Esophagus squamous epithelium (tissue), 5 donors: ENCODE results near the gene ACAN. TPM values are rescaled to one million over a fixed set of nuclear protein-coding genes. Genes with fewer than 3 reads are reported as not detected.

ENCODE experiments used
- DNase-seq: peaks from one replicate; lab custom pipeline; 2025; lab: John Stamatoyannopoulos, UW
- H3K27ac ChIP-seq, 4 donors: fragments of 200-600 bp; sonication (generic); one replicate each; pipeline ENCODE4 v1.5.1; 2016 to 2019; ENCODE audit warnings: mild to moderate bottlenecking in 1 of 4
- H3K27me3 ChIP-seq, 4 donors: fragments of 200-600 bp; sonication (generic); 1 replicate in 3 of 4; 2 replicates in 1 of 4; pipeline versions ENCODE4 v1.5.1 to v1.6.0; 2017 to 2021; ENCODE audit warnings: antibody characterized with exemption in 1 of 4
- H3K36me3 ChIP-seq, 3 donors: fragments of 200-600 bp; sonication (generic); one replicate each; pipeline ENCODE4 v1.5.1; 2016 to 2019
- H3K4me1 ChIP-seq, 3 donors: fragments of 200-600 bp; sonication (generic); one replicate each; pipeline ENCODE4 v1.5.1; 2017 to 2019
- H3K4me3 ChIP-seq, 4 donors: fragments of 200-600 bp; sonication (generic); 1 replicate in 3 of 4; 2 replicates in 1 of 4; pipeline ENCODE4 v1.5.1; 2016 to 2019; ENCODE audit warnings: mild to moderate bottlenecking in 2 of 4, moderate library complexity in 1 of 4
- H3K9me3 ChIP-seq, 3 donors: fragments of 200-600 bp; sonication (generic); one replicate each; pipeline ENCODE4 v1.5.1; 2016 to 2019
- POLR2A ChIP-seq, 4 donors: fragments of 450-650 bp; IDR thresholded peaks; one replicate each; pipeline ENCODE4 v1.6.1; 2017; ENCODE audit warnings: antibody characterized with exemption in 4 of 4, mild to moderate bottlenecking in 4 of 4, moderate library complexity in 3 of 4
- WGBS, 2 donors: methylation state at CpG; one replicate each; pipeline ENCODE4 v1.1.5; 2018; 5-methylcytosine and 5-hydroxymethylcytosine counted together
- intact Hi-C: fragments of 100-400 bp; cut with DNase I; formaldehyde crosslinking; loops from one replicate; pipeline ENCODE4 v1.15.0; 2022
- total RNA-seq, 4 donors: library from RNA; depleted of rRNA; stranded (reverse); fragments of >200 nt; gene quantifications; one replicate each; pipeline ENCODE4 v1.1.0, GENCODE V29; 2016
- TF ChIP-seq, protein P1 (sequence below), 6 experiments: fragments of 450-650 bp in 4 of 6; fragments of 200-600 bp in 2 of 6; sonication (generic) in 2 of 6; IDR thresholded peaks; one replicate each; pipeline ENCODE4 v1.5.1; 2016 to 2019; ENCODE audit warnings: antibody characterized with exemption in 6 of 6, mild to moderate bottlenecking in 4 of 6, moderate library complexity in 4 of 6
- donor health status: DM: yes; HTN: yes; CAD: no.

The ACAN gene
- total RNA-seq, 4 donors from 2014 or later, result 0.34 to 2.6 (median 0.76) TPM; not detected in 1

DNA sequence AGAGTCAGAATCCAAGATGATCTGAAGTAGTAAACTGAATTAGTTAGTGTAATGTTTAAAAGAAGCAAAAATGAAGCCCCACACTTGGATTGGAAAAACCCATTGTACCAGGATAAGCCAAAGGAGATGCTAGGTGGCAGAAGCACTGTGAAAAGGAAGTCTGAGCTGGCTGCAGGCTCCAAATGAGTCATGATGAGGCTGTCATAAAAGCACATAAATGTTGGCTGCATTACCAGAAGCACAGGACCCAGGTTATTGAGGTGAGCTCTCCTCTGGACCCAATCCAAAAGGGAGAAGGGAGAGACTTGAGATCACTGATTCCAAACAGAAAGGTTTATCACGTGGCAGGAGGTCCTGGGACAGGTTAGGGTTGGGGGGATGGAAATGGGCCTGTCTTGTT, 3.2 kb upstream of the ACAN start:
- H3K36me3 ChIP-seq, result no peaks in the 10 kb centered on the region
- no peaks in the 10 kb centered on the region for H3K9me3 ChIP-seq
- no peak overlapping the region for H3K27ac ChIP-seq
- peaks cover 0 to 11% (median 0%) of the 10 kb centered on the region in 3 donors for H3K4me1 ChIP-seq
- H3K4me3 ChIP-seq, result no peak overlapping the region
- DNase-seq, result no peak
- TF ChIP-seq POLR2A (IDR thresholded peaks at IDR 0.05), result no peak
- TF ChIP-seq, protein P1, sequence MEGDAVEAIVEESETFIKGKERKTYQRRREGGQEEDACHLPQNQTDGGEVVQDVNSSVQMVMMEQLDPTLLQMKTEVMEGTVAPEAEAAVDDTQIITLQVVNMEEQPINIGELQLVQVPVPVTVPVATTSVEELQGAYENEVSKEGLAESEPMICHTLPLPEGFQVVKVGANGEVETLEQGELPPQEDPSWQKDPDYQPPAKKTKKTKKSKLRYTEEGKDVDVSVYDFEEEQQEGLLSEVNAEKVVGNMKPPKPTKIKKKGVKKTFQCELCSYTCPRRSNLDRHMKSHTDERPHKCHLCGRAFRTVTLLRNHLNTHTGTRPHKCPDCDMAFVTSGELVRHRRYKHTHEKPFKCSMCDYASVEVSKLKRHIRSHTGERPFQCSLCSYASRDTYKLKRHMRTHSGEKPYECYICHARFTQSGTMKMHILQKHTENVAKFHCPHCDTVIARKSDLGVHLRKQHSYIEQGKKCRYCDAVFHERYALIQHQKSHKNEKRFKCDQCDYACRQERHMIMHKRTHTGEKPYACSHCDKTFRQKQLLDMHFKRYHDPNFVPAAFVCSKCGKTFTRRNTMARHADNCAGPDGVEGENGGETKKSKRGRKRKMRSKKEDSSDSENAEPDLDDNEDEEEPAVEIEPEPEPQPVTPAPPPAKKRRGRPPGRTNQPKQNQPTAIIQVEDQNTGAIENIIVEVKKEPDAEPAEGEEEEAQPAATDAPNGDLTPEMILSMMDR (IDR thresholded peaks at IDR 0.05), result no peak
- intact Hi-C loops, result no loop called here
- peaks cover 6 to 97% (median 8%) of the 10 kb centered on the region in 4 donors for H3K27me3 ChIP-seq
- WGBS, 2 donors, result 40 to 45% methylated on average over 1 of the region's 1 CpG

- Histone ChIP-seq H3K36me3 (no peaks in the 10 kb centered on the region), H3K9me3 (no peaks in the 10 kb centered on the region), H3K4me1 (peaks cover 0 to 11% (median 0%) of the 10 kb centered on the region in 3 donors), H3K27me3 (peaks cover 6 to 97% (median 8%) of the 10 kb centered on the region in 4 donors), H3K27ac (no peak overlapping the region), H3K4me3 (no peak overlapping the region)
- WGBS, 2 donors, result 75 to 79% methylated on average over 4 of the region's 4 CpGs
- intact Hi-C loops, result no loop called here
- TF ChIP-seq, protein P1 (IDR thresholded peaks at IDR 0.05), result no peak
- TF ChIP-seq POLR2A (IDR thresholded peaks at IDR 0.05), result no peak
- DNase-seq, result no peak
Observed at GRCh38 chr15:88800738-88801137, 2.5 kb upstream of the ACAN start.

- H3K9me3 ChIP-seq, result no peaks in the 10 kb centered on the region
- intact Hi-C loops, result no loop called here
- peaks cover 0 to 11% (median 0%) of the 10 kb centered on the region in 3 donors for H3K4me1 ChIP-seq
- DNase-seq, result no peak
- H3K27me3 ChIP-seq, result peaks cover 6 to 98% (median 8%) of the 10 kb centered on the region in 4 donors
- WGBS, 2 donors, result 12 to 15% methylated on average over 9 to 14 of the region's 20 CpGs
- no peak overlapping the region for H3K27ac ChIP-seq
- TF ChIP-seq POLR2A (IDR thresholded peaks at IDR 0.05), result no peak
- TF ChIP-seq, protein P1 (IDR thresholded peaks at IDR 0.05), result no peak
- H3K4me3 ChIP-seq, result peak overlapping the region in 2 of 4 donors; percentile 20 to 45
- H3K36me3 ChIP-seq, result no peaks in the 10 kb centered on the region
Observed at GRCh38 chr15:88802250-88802990, 816 bp upstream of the ACAN start.

- Histone ChIP-seq H3K4me3 (peak overlapping the region in 2 of 4 donors; percentile 20 to 45), H3K27me3 (peaks cover 6 to 99% (median 8%) of the 10 kb centered on the region in 4 donors), H3K4me1 (peaks cover 0 to 11% (median 0%) of the 10 kb centered on the region in 3 donors), H3K9me3 (no peaks in the 10 kb centered on the region), H3K27ac (no peak overlapping the region), H3K36me3 (no peaks in the 10 kb centered on the region)
- 0% methylated on average over 1 of the region's 28 CpGs; no CpG with 5 or more reads in 1 of the 2 donors for WGBS, 2 donors
- intact Hi-C loops, result no loop called here
- no peak for DNase-seq
- TF ChIP-seq, protein P1 (IDR thresholded peaks at IDR 0.05), result no peak
- TF ChIP-seq POLR2A (IDR thresholded peaks at IDR 0.05), result no peak
Observed at GRCh38 chr15:88802991-88803240, 320 bp upstream of the ACAN start.

DNA sequence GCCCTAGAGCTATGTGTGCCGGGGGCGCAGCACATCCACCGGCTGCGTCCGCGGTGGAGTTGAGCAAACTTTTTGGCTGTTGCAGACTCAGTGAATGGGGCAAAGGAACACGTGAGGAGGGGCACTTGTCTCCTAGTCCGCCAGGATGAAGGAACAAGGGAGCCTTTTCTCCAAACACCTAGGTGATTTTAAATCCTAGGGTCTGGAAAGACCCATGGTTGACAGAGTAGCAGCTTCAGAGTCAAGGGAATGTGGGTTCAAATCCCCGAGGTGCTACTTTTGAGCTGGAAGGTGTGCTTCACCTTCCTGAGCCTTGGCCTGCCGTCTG, 648 bp downstream of the ACAN start:
- Histone ChIP-seq H3K4me1 (peaks cover 0 to 11% (median 0%) of the 10 kb centered on the region in 3 donors), H3K4me3 (peak overlapping the region in 1 of 4 donors; percentile 45), H3K36me3 (no peaks in the 10 kb centered on the region), H3K9me3 (no peaks in the 10 kb centered on the region), H3K27me3 (peaks cover 6 to 99% (median 8%) of the 10 kb centered on the region in 4 donors), H3K27ac (no peak overlapping the region)
- 29 to 35% methylated on average over 2 to 4 of the region's 10 CpGs for WGBS, 2 donors
- TF ChIP-seq POLR2A (IDR thresholded peaks at IDR 0.05), result no peak
- TF ChIP-seq, protein P1 (IDR thresholded peaks at IDR 0.05), result no peak
- intact Hi-C loops, result no loop called here
- DNase-seq, result no peak
